Right lobe of liver (tissue), 4 donors: ENCODE measurements around the gene PCK1.

ENCODE experiments used
- CTCF ChIP-seq, 4 donors: fragments of 200-600 bp in 3 of 4; fragments of 450-650 bp in 1 of 4; IDR thresholded peaks; one replicate each; pipeline versions ENCODE4 v1.5.1 to v1.8.0; 2016 to 2022; ENCODE audit warnings: antibody characterized with exemption in 4 of 4, mild to moderate bottlenecking in 2 of 4
- POLR2A ChIP-seq: fragments of 450-650 bp; IDR thresholded peaks from one replicate; pipeline ENCODE4 v1.6.1; 2017; ENCODE audit warnings: antibody characterized with exemption, mild to moderate bottlenecking
- donor health status: DM: no; HTN: no; CAD: no.
- donor health status: DM: no; HTN: no; CAD: no.
- donor health status: DM: no; HTN: yes; CAD: no.

GRCh38 chr20:57571782-57572416 lies 11.0 kb downstream of the PCK1 start:
- TF ChIP-seq POLR2A (no peak), CTCF (IDR thresholded peaks at IDR 0.05) (no peak)
